Large intestine (tissue), 3 donors: ENCODE results near the gene LSR. TPM values are rescaled to one million over a fixed set of nuclear protein-coding genes. Genes with fewer than 3 reads are reported as not detected.

Experiments
- DNase-seq, 2 donors: peaks; one replicate each; pipeline versions ENCODE4 v3.0.0 to v3.0.0-alpha.2; 2013
- H3K27ac ChIP-seq: one replicate; pipeline ENCODE4 v1.5.1; 2013; ENCODE audit warnings: low read length
- H3K27me3 ChIP-seq: 2 replicates; pipeline ENCODE4 v1.6.1; 2013; ENCODE audit warnings: low read length; ENCODE audit not compliant: control insufficient read depth, insufficient read depth
- H3K36me3 ChIP-seq: 2 replicates; pipeline ENCODE4 v1.6.1; 2013; ENCODE audit warnings: low read length; ENCODE audit not compliant: control insufficient read depth, insufficient read depth
- H3K4me1 ChIP-seq: one replicate; pipeline ENCODE4 v1.6.1; 2013; ENCODE audit warnings: low read length; ENCODE audit not compliant: control insufficient read depth, insufficient read depth
- H3K4me3 ChIP-seq: one replicate; pipeline ENCODE4 v1.5.1; 2013; ENCODE audit warnings: low read length
- H3K9me3 ChIP-seq: one replicate; pipeline ENCODE4 v1.6.1; 2013; ENCODE audit warnings: mild to moderate bottlenecking, low read depth, low read length, moderate library complexity; ENCODE audit not compliant: control insufficient read depth
- WGBS: methylation state at CpG from one replicate; pipeline ENCODE4 v1.1.5; 2013; ENCODE audit warnings: low lambda C conversion rate; ENCODE audit not compliant: insufficient coverage; 5-methylcytosine and 5-hydroxymethylcytosine counted together
- polyA plus RNA-seq: library from polyadenylated mRNA; unstranded; fragments of 120-200 nt; gene quantifications from one replicate; pipeline ENCODE4 v1.2.1, GENCODE V29; 2013

The LSR gene
- polyA plus RNA-seq, 1 donor = 99.1 TPM

- peaks cover 11% of the 10 kb centered on the region for H3K4me1 ChIP-seq
- peak overlapping the region; percentile 89 for H3K4me3 ChIP-seq
- peak overlapping the region; percentile 97 for H3K27ac ChIP-seq
- DNase-seq = peak; percentile 94 to 97
- WGBS = 0% methylated on average over 1 of the region's 42 CpGs
- H3K9me3 ChIP-seq = peaks cover 3% of the 10 kb centered on the region
- peaks cover 13% of the 10 kb centered on the region for H3K36me3 ChIP-seq
- peaks cover 12% of the 10 kb centered on the region for H3K27me3 ChIP-seq
Measured at GRCh38 chr19:35247526-35248309, 1.1 kb upstream of the LSR start.

GRCh38 chr19:35249146-35249847, 495 bp downstream of the LSR start:
- Histone ChIP-seq H3K36me3 (peaks cover 22% of the 10 kb centered on the region), H3K4me1 (peaks cover 11% of the 10 kb centered on the region), H3K27ac (peak overlapping the region; percentile 97), H3K4me3 (peak overlapping the region; percentile 89), H3K9me3 (peaks cover 3% of the 10 kb centered on the region), H3K27me3 (peaks cover 12% of the 10 kb centered on the region)
- WGBS = no CpG with 5 or more reads among the region's 39 CpGs
- peak in 1 of 2 donors; percentile 38 for DNase-seq

GRCh38 chr19:35249848-35250711, 1.3 kb downstream of the LSR start:
- WGBS = no CpG with 5 or more reads among the region's 34 CpGs
- Histone ChIP-seq H3K9me3 (peaks cover 3% of the 10 kb centered on the region), H3K27ac (peak overlapping the region; percentile 97), H3K4me1 (peaks cover 11% of the 10 kb centered on the region), H3K4me3 (peak overlapping the region; percentile 89), H3K36me3 (peaks cover 30% of the 10 kb centered on the region), H3K27me3 (peaks cover 12% of the 10 kb centered on the region)
- DNase-seq = no peak

- DNase-seq = no peak
Measured at GRCh38 chr19:35251456-35251855, 2.7 kb downstream of the LSR start.

GRCh38 chr19:35253316-35254286, 4.8 kb downstream of the LSR start:
- Histone ChIP-seq H3K4me1 (peaks cover 10% of the 10 kb centered on the region), H3K27ac (no peak overlapping the region), H3K4me3 (no peak overlapping the region), H3K27me3 (peaks cover 5% of the 10 kb centered on the region), H3K36me3 (peaks cover 49% of the 10 kb centered on the region), H3K9me3 (peaks cover 3% of the 10 kb centered on the region)
- WGBS = no CpG with 5 or more reads among the region's 9 CpGs
- no peak for DNase-seq

More at GRCh38 chr19:35251456-35251855, 2.7 kb downstream of the LSR start:
- H3K4me1 ChIP-seq = peaks cover 15% of the 10 kb centered on the region
- peaks cover 37% of the 10 kb centered on the region for H3K36me3 ChIP-seq
- peaks cover 12% of the 10 kb centered on the region for H3K27me3 ChIP-seq
- no peak overlapping the region for H3K27ac ChIP-seq
- H3K4me3 ChIP-seq = no peak overlapping the region
- peaks cover 3% of the 10 kb centered on the region for H3K9me3 ChIP-seq
- no CpG with 5 or more reads among the region's 2 CpGs for WGBS

- no peak for DNase-seq
- H3K4me1 ChIP-seq = peaks cover 10% of the 10 kb centered on the region
- no peak overlapping the region for H3K4me3 ChIP-seq
- no peak overlapping the region for H3K27ac ChIP-seq
- H3K27me3 ChIP-seq = no peaks in the 10 kb centered on the region
- peaks cover 3% of the 10 kb centered on the region for H3K9me3 ChIP-seq
- peaks cover 57% of the 10 kb centered on the region for H3K36me3 ChIP-seq
- WGBS = no CpG with 5 or more reads among the region's 17 CpGs
Measured at GRCh38 chr19:35254341-35255297, 5.8 kb downstream of the LSR start.

GRCh38 chr19:35256566-35256965, 7.8 kb downstream of the LSR start:
- Histone ChIP-seq H3K9me3 (no peaks in the 10 kb centered on the region), H3K4me3 (no peak overlapping the region), H3K27me3 (no peaks in the 10 kb centered on the region), H3K36me3 (peaks cover 51% of the 10 kb centered on the region), H3K4me1 (peaks cover 4% of the 10 kb centered on the region), H3K27ac (no peak overlapping the region)
- WGBS = no CpG with 5 or more reads among the region's 2 CpGs
- DNase-seq = no peak

GRCh38 chr19:35257113-35257461, 8.3 kb downstream of the LSR start:
- Histone ChIP-seq H3K4me3 (no peak overlapping the region), H3K27ac (no peak overlapping the region), H3K4me1 (peaks cover 4% of the 10 kb centered on the region), H3K36me3 (peaks cover 55% of the 10 kb centered on the region), H3K9me3 (no peaks in the 10 kb centered on the region), H3K27me3 (no peaks in the 10 kb centered on the region)
- 60% methylated on average over 1 of the region's 9 CpGs for WGBS
- DNase-seq = no peak
